Heart left ventricle (tissue), 16 donors: ENCODE data around the gene ZFPM1. TPM values are rescaled to one million over a fixed set of nuclear protein-coding genes. Genes with fewer than 3 reads are reported as not detected.

Experiments used
- ATAC-seq, 4 donors: fragments of 200-7000 bp; cut with Tn5 transposase; one replicate each; pipeline ENCODE4 v1.9.1; 2020 to 2022; ENCODE audit warnings: moderate library complexity in 4 of 4, mild to moderate bottlenecking in 3 of 4, moderate number of reproducible peaks in 1 of 4
- DNase-seq, 5 donors: peaks; one replicate each; pipeline ENCODE4 v3.0.0-alpha.2; 2020
- H3K27ac ChIP-seq, 12 donors: fragments of 200-600 bp; sonication (generic) in 4 of 12; one replicate each; pipeline versions ENCODE4 v1.5.0 to v1.8.0; 2016 to 2022; ENCODE audit warnings: mild to moderate bottlenecking in 2 of 12
- H3K27me3 ChIP-seq, 9 donors: fragments of 200-600 bp; sonication (generic) in 2 of 9; one replicate each; pipeline versions ENCODE4 v1.5.1 to v1.8.0; 2016 to 2022; ENCODE audit warnings: mild to moderate bottlenecking in 3 of 9
- H3K36me3 ChIP-seq, 9 donors: fragments of 200-600 bp; sonication (generic) in 2 of 9; one replicate each; pipeline versions ENCODE4 v1.5.0 to v1.8.0; 2018 to 2022; ENCODE audit warnings: mild to moderate bottlenecking in 2 of 9
- H3K4me1 ChIP-seq, 12 donors: fragments of 200-600 bp; sonication (generic) in 4 of 12; one replicate each; pipeline versions ENCODE4 v1.5.0 to v1.8.0; 2016 to 2022; ENCODE audit warnings: mild to moderate bottlenecking in 3 of 12
- H3K4me3 ChIP-seq, 12 donors: fragments of 200-600 bp; sonication (generic) in 4 of 12; one replicate each; pipeline versions ENCODE4 v1.5.0 to v1.8.0; 2017 to 2022; ENCODE audit warnings: mild to moderate bottlenecking in 9 of 12, moderate library complexity in 4 of 12
- H3K9me3 ChIP-seq, 12 donors: fragments of 200-600 bp; sonication (generic) in 4 of 12; one replicate each; pipeline versions ENCODE4 v1.5.0 to v1.8.0; 2016 to 2022; ENCODE audit warnings: mild to moderate bottlenecking in 1 of 12
- CTCF ChIP-seq, 12 donors: fragments of 200-600 bp; sonication (generic) in 4 of 12; IDR thresholded peaks; one replicate each; pipeline versions ENCODE4 v1.5.0 to v1.8.0; 2018 to 2022; ENCODE audit warnings: antibody characterized with exemption in 12 of 12, mild to moderate bottlenecking in 5 of 12
- POLR2A ChIP-seq, 2 donors: fragments of 450-650 bp; IDR thresholded peaks; one replicate each; pipeline ENCODE4 v1.6.1; 2017; ENCODE audit warnings: antibody characterized with exemption in 2 of 2, mild to moderate bottlenecking in 2 of 2, moderate library complexity in 2 of 2
- WGBS, 4 donors: extraction: QIAGEN DNeasy Blood & Tissue Kit in 2 of 4; methylation state at CpG; one replicate each; pipeline versions ENCODE4 v1.1.5 to v1.1.7; 2013 to 2018; 5-methylcytosine and 5-hydroxymethylcytosine counted together
- intact Hi-C, 10 donors: fragments of 100-400 bp; cut with DNase I; formaldehyde crosslinking; loops; one replicate each; pipeline versions ENCODE4 v1.11.1 to v1.14.2; 2022
- polyA plus RNA-seq, 2 donors: library from polyadenylated mRNA; stranded (reverse); fragments of 200-250 nt; gene quantifications; one replicate each; pipeline ENCODE4 v1.2.3, GENCODE V29; 2013
- total RNA-seq, 9 donors: library from RNA; depleted of rRNA in 2 of 9; stranded (reverse); fragments of >200 nt in 2 of 9; fragmentation: NEBNext Ultra II Directional in 3 of 9; extraction: Animal tissue kit (Norgen Biotek cat#: 25700) in 3 of 9; gene quantifications; one replicate each; pipeline versions ENCODE4 v1.1.0 to v1.2.4, GENCODE V29; 2016 to 2023
- donor health status: ischemic (EF 13 %, LVEDD 7.1; RV severe dilation, severe dysfunction).
- donor health status: healthy with polysubstance abuse.
- donor health status: DM: no; HTN: yes; CAD: no.
- donor health status: DM: no; HTN: no; CAD: no.
- donor health status: ischemic (EF 25% LVEDD 6.9; RV normal size, moderate dysfunction).
- donor health status: ischemic (EF 25% LVEDD 5.7; RV mildly dilated, moderate dysfunction).
- donor health status: healthy.
- donor health status: DM: yes; HTN: yes; CAD: no.
- donor health status: ischemic (EF 35%, LVEDD 5.7; RV mildly dilated, moderate dysfunction).
- donor health status: nonischemic (EF 11% LVEDD 7.7; RV severe dilation, severe dysfunction).
- donor health status: DM: yes; HTN: yes; CAD: no.
- donor health status: PGD.
- donor health status: ischemic (EF 29% LVEDD 5.4; RV normal size, mild dysfunction).
- donor health status: nonischemic (EF 23%, LVEDD 6.1; RV moderate dilation, normal function).

The ZFPM1 gene
- total and polyA plus RNA-seq, 11 donors = 1.3 to 6.3 (median 4.1) TPM

GRCh38 chr16:88415381-88415705, 37.7 kb upstream of the ZFPM1 start:
- intact Hi-C loops = no loop called here
- Histone ChIP-seq H3K27ac (no peak overlapping the region), H3K36me3 (no peaks in the 10 kb centered on the region), H3K4me3 (no peak overlapping the region), H3K27me3 (peaks cover 0 to 7% (median 0%) of the 10 kb centered on the region in 9 donors), H3K9me3 (no peaks in the 10 kb centered on the region), H3K4me1 (no peaks in the 10 kb centered on the region)
- 61 to 82% (median 81%) methylated on average over 5 of the region's 5 CpGs; no CpG with 5 or more reads in 1 of the 4 donors for WGBS, 4 donors
- no peak for TF ChIP-seq CTCF (IDR thresholded peaks at IDR 0.05)
- no peak for TF ChIP-seq POLR2A (IDR thresholded peaks at IDR 0.05)
- ATAC-seq (no peak), DNase-seq (no peak)

GRCh38 chr16:88415713-88416323, 37.3 kb upstream of the ZFPM1 start:
- no peaks in the 10 kb centered on the region for H3K36me3 ChIP-seq
- no peak overlapping the region for H3K4me3 ChIP-seq
- 73 to 79% (median 78%) methylated on average over 23 to 29 of the region's 29 CpGs for WGBS, 4 donors
- no peak overlapping the region for H3K27ac ChIP-seq
- no peak for TF ChIP-seq CTCF (IDR thresholded peaks at IDR 0.05)
- no peak for TF ChIP-seq POLR2A (IDR thresholded peaks at IDR 0.05)
- DNase-seq (no peak), ATAC-seq (no peak)
- H3K27me3 ChIP-seq = peaks cover 0 to 7% (median 0%) of the 10 kb centered on the region in 9 donors
- no peaks in the 10 kb centered on the region for H3K9me3 ChIP-seq
- intact Hi-C loops = no loop called here
- H3K4me1 ChIP-seq = no peaks in the 10 kb centered on the region

GRCh38 chr16:88416686-88417085, 36.4 kb upstream of the ZFPM1 start:
- no peak for ATAC-seq
- WGBS, 4 donors = 91 to 93% (median 92%) methylated on average over 14 to 17 of the region's 17 CpGs
- TF ChIP-seq POLR2A (IDR thresholded peaks at IDR 0.05) = no peak
- TF ChIP-seq CTCF (IDR thresholded peaks at IDR 0.05) = no peak

GRCh38 chr16:88417684-88418476, 35.2 kb upstream of the ZFPM1 start:
- Histone ChIP-seq H3K27me3 (peaks cover 0 to 7% (median 0%) of the 10 kb centered on the region in 9 donors), H3K9me3 (no peaks in the 10 kb centered on the region), H3K27ac (no peak overlapping the region), H3K4me1 (no peaks in the 10 kb centered on the region), H3K4me3 (no peak overlapping the region), H3K36me3 (no peaks in the 10 kb centered on the region)
- 82 to 84% (median 83%) methylated on average over 7 to 17 of the region's 17 CpGs for WGBS, 4 donors
- DNase-seq = no peak
- intact Hi-C loops = no loop called here
- no peak for ATAC-seq
- TF ChIP-seq CTCF (IDR thresholded peaks at IDR 0.05) = no peak
- TF ChIP-seq POLR2A (IDR thresholded peaks at IDR 0.05) = no peak

More at GRCh38 chr16:88416686-88417085, 36.4 kb upstream of the ZFPM1 start:
- no peak overlapping the region for H3K27ac ChIP-seq
- no peak overlapping the region for H3K4me3 ChIP-seq
- intact Hi-C loops = no loop called here
- H3K4me1 ChIP-seq = no peaks in the 10 kb centered on the region
- H3K9me3 ChIP-seq = no peaks in the 10 kb centered on the region
- no peaks in the 10 kb centered on the region for H3K36me3 ChIP-seq
- peaks cover 0 to 7% (median 0%) of the 10 kb centered on the region in 9 donors for H3K27me3 ChIP-seq
- DNase-seq = no peak
